ENCODE data around the gene TAF10. TPM values are rescaled to one million over a fixed set of nuclear protein-coding genes. Genes with fewer than 3 reads are reported as not detected.

The TAF10 gene
- 10 to 100 TPM; 47.3 to 81.9 (median 60.4) TPM for total RNA-seq
- long read RNA-seq, partial matches to known transcripts = 0 of 2 reads
- long read RNA-seq, other reads (novel, unspliced or antisense) = 0 of 2 reads

- TF ChIP-seq CTCF (IDR thresholded peaks at IDR 0.05) (peak; percentile 32 to 46 (median 34)), POLR2A (IDR thresholded peaks at IDR 0.05) (peak; percentile 99)
- H3K4me3 ChIP-seq = peak within 1 kb of the TSS; percentile 62 to 76 (median 68)
- peak within 1 kb of the TSS; percentile 86 to 95 (median 94) for H3K27ac ChIP-seq
- DNase-seq (peak; percentile 98 to 99 (median 99)), ATAC-seq (peak; percentile 94 to 97 (median 96))
- H3K9me3 ChIP-seq = no peaks in the 10 kb centered on the region
- H3K4me1 ChIP-seq = peaks cover 0 to 12% (median 2%) of the 10 kb centered on the region in 4 donors
- under 1% methylated on average over 23 of the region's 51 CpGs for WGBS (ENCODE audit: insufficient coverage, low coverage, low lambda C conversion rate, missing lambda C conversion rate)
- intact Hi-C loops (cut with DNase I) = no loop called here
- no peaks in the 10 kb centered on the region for H3K27me3 ChIP-seq
- peaks cover 8 to 51% (median 22%) of the 10 kb centered on the region in 4 donors for H3K36me3 ChIP-seq
These were observed at the start of gene TAF10 for GRCh38 chr11:6612213-6613041. Gene TAF10 (minus strand): TSS chr11:6612216. CDS start chr11:6612189, 27 bp downstream.

GRCh38 chr11:6660712-6661111 lies 48.7 kb upstream of the TAF10 start:
- 79% methylated on average over 3 of the region's 3 CpGs for WGBS (ENCODE audit: insufficient coverage, low coverage, low lambda C conversion rate, missing lambda C conversion rate)
- ATAC-seq = no peak
- intact Hi-C loops (cut with DNase I) = no loop called here

GRCh38 chr11:6658647-6659046 lies 46.6 kb upstream of the TAF10 start:
- intact Hi-C loops (cut with DNase I) = no loop called here
- TF ChIP-seq CTCF (IDR thresholded peaks at IDR 0.05) (no peak), POLR2A (IDR thresholded peaks at IDR 0.05) (no peak)
- Histone ChIP-seq H3K9me3 (no peaks in the 10 kb centered on the region), H3K36me3 (no peaks in the 10 kb centered on the region), H3K4me1 (no peaks in the 10 kb centered on the region), H3K27ac (no peak overlapping the region), H3K4me3 (no peak overlapping the region), H3K27me3 (no peaks in the 10 kb centered on the region)
- no peak for ATAC-seq
- DNase-seq = no peak

More at GRCh38 chr11:6660712-6661111, 48.7 kb upstream of the TAF10 start:
- no peak for DNase-seq
- TF ChIP-seq POLR2A (IDR thresholded peaks at IDR 0.05) (no peak), CTCF (IDR thresholded peaks at IDR 0.05) (no peak)
- Histone ChIP-seq H3K27me3 (no peaks in the 10 kb centered on the region), H3K27ac (no peak overlapping the region), H3K4me3 (no peak overlapping the region), H3K4me1 (no peaks in the 10 kb centered on the region), H3K9me3 (no peaks in the 10 kb centered on the region), H3K36me3 (no peaks in the 10 kb centered on the region)

GRCh38 chr11:6657346-6657745 lies 45.3 kb upstream of the TAF10 start:
- Histone ChIP-seq H3K27me3 (no peaks in the 10 kb centered on the region), H3K36me3 (no peaks in the 10 kb centered on the region), H3K27ac (no peak overlapping the region), H3K4me1 (no peaks in the 10 kb centered on the region), H3K4me3 (no peak overlapping the region), H3K9me3 (no peaks in the 10 kb centered on the region)
- no peak for DNase-seq
- ATAC-seq = no peak
- intact Hi-C loops (cut with DNase I) = no loop called here
- no CpG with 5 or more reads among the region's 1 CpG for WGBS (ENCODE audit: insufficient coverage, low coverage, low lambda C conversion rate, missing lambda C conversion rate)
- TF ChIP-seq CTCF (IDR thresholded peaks at IDR 0.05) = no peak
- TF ChIP-seq POLR2A (IDR thresholded peaks at IDR 0.05) = no peak

Data from right lobe of liver (tissue), 6 donors.